AG09319 (cell line): ENCODE data around the gene AMN1.

Experiments
- DNase-seq: peaks from one replicate; pipeline ENCODE4 v3.0.0-alpha.2; 2010; ENCODE audit warnings: low read depth; ENCODE audit errors: extremely low read depth
- TF ChIP-seq, protein P1 (sequence below): IDR thresholded peaks from 2 replicates; pipeline ENCODE4 v1.5.1; 2011; ENCODE audit warnings: low read depth, mild to moderate bottlenecking, inconsistent platforms, low read length, moderate library complexity

AMN1 gene

GRCh38 chr12:31662176-31662849 is 66.5 kb downstream of the AMN1 start:
- TF ChIP-seq, protein P1, sequence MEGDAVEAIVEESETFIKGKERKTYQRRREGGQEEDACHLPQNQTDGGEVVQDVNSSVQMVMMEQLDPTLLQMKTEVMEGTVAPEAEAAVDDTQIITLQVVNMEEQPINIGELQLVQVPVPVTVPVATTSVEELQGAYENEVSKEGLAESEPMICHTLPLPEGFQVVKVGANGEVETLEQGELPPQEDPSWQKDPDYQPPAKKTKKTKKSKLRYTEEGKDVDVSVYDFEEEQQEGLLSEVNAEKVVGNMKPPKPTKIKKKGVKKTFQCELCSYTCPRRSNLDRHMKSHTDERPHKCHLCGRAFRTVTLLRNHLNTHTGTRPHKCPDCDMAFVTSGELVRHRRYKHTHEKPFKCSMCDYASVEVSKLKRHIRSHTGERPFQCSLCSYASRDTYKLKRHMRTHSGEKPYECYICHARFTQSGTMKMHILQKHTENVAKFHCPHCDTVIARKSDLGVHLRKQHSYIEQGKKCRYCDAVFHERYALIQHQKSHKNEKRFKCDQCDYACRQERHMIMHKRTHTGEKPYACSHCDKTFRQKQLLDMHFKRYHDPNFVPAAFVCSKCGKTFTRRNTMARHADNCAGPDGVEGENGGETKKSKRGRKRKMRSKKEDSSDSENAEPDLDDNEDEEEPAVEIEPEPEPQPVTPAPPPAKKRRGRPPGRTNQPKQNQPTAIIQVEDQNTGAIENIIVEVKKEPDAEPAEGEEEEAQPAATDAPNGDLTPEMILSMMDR: no peak

DNA sequence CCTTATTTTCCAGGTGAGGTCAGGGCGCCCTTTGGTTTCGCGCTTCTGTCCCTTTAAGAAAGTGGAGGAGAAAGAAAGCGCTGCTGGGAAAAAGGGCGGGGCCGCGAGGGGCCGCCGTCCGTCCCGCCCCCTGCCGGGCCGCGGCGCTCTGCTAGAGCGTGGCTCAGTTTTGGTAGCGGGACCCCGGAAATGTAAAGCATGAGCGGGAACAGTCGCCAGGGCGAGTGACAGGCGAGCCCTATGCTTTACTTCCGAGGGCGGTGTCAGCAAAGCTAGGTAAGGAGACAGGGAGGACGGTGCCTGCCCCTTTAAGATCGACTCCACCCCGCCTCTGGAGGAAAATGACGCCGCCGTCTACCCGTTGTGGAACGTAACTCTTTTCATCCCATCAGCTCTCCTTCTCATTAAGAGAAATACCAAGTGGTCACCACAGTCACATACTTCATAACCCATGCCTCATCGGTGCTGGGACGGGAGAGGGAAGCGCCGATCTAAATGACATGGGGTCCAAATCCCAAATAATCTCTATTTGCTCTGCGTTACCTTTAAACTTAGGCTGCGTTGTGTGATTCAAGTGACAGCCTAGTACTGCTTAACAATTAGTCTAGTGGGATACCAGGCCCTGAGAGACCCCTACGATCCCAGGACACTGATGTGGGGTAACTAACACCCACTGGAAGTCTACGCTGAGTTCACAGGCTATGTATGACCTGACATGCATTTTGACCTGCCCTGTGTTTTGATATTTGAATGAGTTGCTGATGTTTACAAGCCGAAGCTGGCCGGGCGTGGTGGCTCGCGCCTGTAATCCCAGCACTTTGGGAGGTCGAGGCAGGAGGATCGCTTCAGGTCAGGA is 69.5 kb downstream of the AMN1 start, which contains the start of gene ETFBKMT:
ETFBKMT (plus strand) TSS at position 602 of the 856 bp plus-strand sequence. CDS start 2,266 bp downstream, outside the sequence.
- TF ChIP-seq, protein P1: peak; percentile 35
- DNase-seq: peak; percentile 40

More at GRCh38 chr12:31662176-31662849, 66.5 kb downstream of the AMN1 start:
- no peak for DNase-seq

GRCh38 chr12:31658471-31659086 is 70.2 kb downstream of the AMN1 start:
- DNase-seq: no peak
- TF ChIP-seq, protein P1: no peak

GRCh38 chr12:31655792-31656191 is 73.0 kb downstream of the AMN1 start:
- TF ChIP-seq, protein P1: no peak
- DNase-seq: no peak

- TF ChIP-seq, protein P1: no peak
- no peak for DNase-seq
Observed at GRCh38 chr12:31655208-31655607, 73.6 kb downstream of the AMN1 start.

GRCh38 chr12:31651893-31652521 is 76.8 kb downstream of the AMN1 start:
- TF ChIP-seq, protein P1: no peak
- no peak for DNase-seq
